GM18508 (cell line): Measurements from ENCODE around the gene PIK3R6.

Experiments
- ATAC-seq: cut with Tn5 transposase; IDR thresholded peaks from one replicate; pipeline ENCODE4 v1.9.1; 2021; ENCODE audit warnings: moderate number of reproducible peaks; ENCODE audit not compliant: insufficient read depth, unreplicated experiment

Gene PIK3R6

DNA sequence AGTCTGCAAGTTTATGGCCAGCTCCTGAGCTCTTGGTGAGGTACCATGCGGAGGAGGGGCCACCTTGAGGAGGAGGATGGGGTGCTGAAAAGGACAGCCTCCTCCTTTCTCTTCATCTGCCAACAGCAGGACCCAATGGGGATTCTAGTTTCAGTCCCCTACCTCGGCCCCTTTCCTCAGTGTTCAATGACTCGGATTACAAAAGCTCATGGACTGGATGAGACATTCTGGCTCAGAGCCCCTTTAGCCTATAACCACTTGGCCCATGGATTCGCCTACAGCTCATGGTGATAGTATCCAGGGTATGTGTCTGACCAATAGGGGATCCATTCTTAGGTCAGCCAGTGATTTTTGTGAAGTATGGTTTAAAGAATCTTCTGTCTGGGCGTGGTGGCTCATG lies 8.5 kb upstream of the PIK3R6 start:
- ATAC-seq = no peak

DNA sequence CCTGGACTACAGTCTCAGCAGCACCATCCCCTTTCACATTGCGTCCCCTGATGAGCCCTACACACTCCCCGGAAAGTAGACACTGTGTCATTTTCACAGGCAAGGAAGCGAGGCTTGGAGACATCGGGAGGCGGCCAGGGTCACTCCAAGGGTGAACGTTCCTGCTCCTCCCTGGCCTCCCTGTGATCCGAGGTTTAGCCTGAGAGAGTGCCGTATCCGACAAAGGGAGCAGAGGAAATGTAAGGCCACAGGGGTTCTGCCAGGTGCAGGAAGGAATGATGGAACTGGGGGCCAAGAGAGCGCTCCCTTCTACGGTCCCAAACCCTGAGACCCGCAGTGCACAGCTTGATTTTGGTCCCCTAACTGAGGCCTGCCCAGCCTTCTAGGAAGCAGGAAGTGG lies 8.0 kb upstream of the PIK3R6 start:
- ATAC-seq = no peak

DNA sequence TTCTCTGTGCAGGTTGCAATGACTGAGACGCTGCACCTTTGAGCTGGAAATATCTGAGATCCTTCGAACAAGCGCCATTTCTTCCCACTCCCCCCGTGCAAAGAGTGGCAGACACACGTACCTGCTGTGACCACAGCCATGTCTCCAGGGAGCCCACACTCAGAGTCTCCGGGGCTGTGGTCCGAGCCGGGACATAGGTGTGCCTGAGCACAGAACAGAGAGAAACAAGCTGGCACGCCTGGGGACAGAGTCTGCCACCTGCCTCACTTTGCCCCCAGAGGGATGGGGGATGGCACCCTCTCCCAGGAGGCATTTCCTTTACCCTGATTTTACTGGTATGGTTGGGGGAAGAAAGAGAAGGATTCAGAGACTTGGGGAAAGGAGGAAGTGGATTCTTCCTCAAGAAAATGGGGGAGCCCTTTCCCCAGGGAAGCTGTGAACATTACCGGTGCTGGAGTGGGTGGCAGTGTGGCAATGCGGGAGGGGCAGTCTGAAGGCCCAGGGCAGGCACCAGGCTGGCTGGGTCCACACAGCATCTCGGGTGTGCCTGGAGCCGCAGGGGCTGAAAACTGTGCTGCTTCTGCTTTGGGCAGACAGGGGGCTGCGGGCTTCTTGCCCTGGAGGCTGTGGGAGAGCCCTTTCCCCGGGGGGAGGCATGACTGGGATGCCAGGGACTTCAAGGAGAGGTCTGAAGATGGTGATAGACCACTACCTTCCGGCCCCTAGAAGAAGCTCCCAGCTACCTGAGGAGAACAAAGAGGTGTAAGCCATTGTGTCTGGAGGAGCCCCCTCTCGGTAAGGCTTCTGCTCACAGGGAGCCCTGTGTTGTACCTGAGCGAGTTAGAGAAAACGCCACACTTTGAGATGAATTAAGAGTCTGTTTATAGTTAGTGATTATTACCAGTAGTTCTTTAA lies 6.6 kb upstream of the PIK3R6 start:
- no peak for ATAC-seq

GRCh38 chr17:8872705-8873435 lies 5.4 kb upstream of the PIK3R6 start:
- no peak for ATAC-seq

DNA sequence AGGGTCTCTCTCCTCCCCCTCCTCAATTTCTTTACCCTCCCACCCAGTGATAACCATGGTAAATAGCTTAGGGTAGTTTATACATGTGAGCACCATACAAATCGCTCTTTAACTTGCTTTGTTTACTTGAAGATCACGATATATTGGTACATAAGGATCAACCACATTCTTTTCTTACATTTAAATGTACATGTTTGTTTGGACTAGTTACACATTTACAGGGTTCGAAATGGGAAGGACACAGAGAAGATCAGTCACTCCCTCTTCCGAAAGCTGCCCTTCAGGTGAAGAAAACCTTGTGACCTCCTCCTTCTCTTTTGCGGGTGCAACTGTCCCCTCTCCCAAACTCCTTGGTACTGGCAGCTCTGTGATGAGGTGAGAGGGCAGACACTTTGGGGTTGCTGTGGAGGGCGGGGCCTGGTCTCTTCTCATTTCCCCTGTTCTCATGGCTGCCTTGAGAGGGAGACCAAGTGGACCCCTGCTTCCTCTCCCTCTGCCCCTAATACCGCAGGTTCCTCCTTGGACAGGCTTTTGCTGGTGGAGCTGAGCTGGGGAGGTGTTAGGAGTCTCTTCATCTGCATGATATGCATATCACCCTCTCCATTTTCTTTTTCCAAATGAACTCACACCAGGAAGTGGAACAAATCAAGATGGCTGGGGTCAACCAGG lies 4.7 kb upstream of the PIK3R6 start:
- no peak for ATAC-seq

DNA sequence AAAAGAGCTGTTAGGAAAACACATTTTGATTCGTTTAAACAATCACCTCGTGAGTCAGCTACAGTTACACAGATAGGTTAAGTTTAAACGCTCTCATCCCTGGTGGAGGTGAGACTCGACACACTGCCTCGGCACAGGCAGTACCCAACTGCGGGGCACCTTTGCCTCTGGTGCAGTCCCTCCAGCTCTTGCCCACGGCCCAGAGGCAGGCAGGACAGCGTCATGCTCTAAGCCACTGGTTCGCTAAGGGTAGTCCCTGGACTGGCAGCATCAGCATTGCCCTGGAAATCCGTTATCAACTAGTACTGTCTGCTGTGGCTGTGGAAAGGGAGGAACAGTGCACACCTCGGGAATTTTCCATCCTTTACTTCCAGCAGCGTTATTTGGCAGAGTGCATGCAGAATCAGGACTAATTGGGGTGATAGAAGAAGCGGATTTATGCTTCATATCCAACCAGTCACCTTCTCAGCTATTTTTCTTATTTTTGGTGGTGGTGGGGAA lies 3.7 kb upstream of the PIK3R6 start:
- ATAC-seq = no peak

DNA sequence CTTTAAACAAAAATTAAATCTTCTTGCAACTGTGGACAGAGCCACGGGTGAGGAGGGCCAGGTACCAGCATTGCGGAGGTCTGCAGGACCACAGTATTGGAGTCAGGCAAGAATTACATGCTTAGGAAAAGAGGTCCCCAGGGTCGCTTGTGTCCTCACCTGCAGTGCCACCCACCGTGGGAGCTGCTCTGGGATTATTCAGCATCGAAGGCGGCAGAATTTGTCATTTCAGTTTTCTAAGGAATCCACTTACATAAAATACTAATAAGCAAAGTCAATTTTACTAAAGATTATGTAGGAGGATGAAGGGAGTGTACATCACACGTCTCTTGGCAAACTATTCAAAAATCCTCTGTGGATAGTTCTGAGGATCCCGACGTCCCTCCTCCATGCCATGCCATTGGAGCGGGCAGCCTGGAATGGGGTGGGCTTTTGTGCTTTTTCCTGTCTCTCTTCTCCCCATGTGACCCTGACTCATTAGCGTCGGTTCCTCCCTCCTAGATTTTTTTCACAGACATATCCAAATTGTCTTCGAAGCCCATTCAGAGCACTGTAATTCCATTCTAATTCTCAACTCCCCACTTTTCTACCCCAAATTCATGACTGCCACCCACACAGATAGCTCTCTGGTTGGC lies 3.0 kb upstream of the PIK3R6 start:
- no peak for ATAC-seq

GRCh38 chr17:8869114-8869815 lies 1.8 kb upstream of the PIK3R6 start:
- ATAC-seq = no peak

GRCh38 chr17:8868529-8868951 lies 1.1 kb upstream of the PIK3R6 start:
- no peak for ATAC-seq

DNA sequence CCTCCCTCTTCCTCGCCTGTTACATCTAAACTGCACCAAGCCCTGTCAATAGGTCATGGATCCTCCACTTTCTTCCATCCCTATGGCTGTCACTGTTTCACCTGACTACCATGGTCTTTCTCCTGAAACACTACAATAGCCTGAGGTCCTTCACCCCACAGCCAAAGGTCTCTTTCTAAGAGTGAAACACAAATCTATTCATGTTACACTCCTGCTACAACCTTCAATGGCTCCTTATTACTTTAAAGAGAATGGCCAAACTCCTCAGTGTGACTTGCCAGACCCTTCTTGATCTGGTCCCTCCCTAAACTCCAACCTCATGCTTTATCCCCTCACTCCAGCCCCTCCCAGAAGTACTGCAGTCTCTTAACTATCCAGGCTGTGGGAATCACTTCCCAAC lies 618 bp upstream of the PIK3R6 start:
- ATAC-seq = no peak

DNA sequence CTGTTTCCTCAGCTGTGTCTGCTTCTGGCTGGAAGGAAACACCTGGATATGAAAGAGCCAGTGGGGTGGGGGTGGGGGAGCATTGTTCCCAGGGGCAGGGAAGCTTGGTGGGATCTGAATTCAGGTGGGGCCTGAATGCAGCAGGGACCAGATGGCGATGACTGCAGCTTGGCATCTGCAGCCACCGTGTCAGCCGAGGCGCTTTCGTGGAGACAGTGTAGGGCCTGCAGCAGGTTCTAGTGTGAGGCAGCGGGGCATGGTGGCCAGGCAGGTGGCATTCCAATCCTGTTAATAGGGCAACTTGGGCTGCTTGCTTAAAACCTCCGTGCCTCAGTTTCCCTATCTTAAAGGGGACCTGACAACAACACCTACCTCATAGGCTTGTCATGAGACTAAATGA lies 1.7 kb downstream of the PIK3R6 start:
- no peak for ATAC-seq

DNA sequence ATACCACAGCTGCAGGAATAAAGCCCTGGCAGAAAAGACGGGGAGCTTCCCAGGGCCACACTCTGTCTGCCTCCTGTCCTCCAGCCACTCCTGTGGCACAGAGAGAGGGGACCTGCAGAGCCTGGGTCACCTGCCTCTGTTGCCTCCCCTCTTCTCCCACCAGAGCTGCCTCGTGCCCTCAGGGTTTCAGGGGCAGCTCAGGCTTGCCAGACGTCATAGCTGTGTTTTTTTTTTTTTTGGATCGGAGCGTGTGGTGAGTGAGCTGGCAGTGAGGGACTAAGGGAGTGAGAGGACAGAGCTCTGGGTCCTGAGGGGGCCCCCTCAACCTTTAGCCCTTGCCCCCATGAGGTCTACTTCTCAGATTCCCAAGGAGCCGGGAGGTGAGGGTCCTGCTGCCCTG lies 2.1 kb downstream of the PIK3R6 start:
- ATAC-seq = no peak

- no peak for ATAC-seq
Measured at GRCh38 chr17:8862213-8863056, 5.0 kb downstream of the PIK3R6 start.

DNA sequence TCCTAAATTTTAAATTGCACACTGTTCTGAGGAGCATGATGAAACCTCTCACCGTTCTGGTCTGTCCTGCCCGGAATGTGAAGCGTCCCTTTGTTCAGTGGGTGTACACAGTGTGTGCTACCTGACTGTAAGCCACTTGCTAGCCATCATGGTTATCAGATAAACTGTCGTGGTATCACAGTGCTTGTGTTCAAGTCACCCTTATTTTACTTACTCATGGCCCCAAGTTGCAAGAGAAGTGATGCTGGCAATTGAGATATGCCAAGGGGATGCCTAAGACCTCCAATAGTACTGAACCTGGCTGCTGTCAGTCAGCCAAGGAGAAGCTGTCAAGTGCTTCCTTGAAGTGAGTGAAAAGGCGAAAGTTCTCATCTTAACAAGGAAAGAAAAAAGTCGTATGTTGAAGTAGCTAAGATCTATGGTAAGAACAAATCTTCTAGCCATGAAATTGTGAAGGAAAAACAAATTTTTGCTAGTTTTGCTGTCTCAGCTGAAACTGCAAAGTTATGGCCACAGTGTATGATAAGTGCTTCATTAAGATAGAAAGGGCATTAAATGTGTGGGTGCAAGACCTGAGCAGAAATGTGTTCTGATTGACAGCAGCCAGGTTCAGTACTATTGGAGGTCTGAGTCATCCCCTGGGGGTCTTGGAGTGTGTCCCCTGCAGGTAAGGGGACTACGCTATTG lies 5.8 kb downstream of the PIK3R6 start:
- no peak for ATAC-seq

DNA sequence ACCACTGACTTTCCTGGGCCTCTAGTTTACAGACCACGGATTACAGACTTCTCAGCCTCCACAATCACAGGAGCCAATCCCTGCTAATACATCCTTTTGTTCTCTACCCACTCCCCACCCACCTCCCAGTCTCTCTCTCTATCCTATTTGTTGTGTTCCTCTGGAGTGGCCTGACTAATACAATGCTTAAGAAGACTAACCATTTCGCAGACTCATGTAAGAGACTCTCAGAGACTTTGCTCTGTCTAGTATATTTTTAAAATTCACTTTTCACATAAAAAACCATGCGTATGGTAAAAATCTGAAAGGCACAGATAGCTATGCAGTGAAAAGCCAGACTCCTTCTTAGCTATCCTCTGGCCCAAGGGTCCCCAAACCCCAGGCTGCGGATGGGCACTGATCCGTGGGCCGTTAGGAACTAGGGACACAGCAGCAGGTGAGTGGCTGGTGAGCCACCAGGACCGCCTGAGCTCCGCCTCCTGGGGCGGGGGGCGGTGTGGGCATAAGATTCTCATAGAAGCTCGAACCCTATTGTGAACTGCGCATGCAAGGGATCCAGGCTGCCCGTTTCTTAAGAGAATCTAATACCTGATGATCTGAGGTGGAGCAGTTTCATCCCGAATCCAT lies 7.6 kb downstream of the PIK3R6 start:
- ATAC-seq = no peak

DNA sequence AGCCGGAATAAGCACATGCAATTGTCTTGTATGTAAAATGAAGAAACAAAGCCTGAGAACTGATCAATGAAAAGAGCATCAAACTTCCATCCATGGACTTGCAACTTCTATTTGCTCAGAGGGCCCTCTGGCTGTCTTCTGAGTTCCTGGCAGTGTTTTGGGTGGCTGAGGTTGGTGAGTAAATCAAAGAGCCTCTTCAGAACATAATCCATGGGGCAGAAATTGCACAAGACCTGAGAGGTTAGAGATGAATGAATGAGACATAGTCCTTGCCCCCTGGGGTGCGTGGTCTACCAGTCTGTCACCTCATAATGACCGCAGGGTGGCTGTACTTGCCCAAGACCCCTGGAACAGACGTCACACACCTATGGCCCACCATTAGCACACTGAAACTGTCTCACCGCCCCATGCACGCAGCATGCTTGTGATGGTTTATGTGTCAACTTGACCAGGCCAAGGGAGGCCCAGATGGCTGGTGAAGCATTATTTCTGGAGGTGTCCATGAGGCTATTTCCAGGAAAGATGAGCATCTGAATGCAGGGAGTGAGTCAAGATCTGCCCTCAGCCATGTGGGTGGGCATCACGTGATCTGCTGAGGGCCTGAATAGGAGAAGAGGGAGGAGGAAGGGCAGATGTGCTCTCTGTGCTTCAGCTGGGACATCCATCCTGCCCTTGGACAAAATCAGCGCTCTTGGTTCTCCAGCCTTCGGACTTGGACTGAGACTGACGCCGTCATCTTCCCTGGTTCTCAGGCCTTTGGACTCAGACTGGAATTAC lies 8.3 kb downstream of the PIK3R6 start:
- no peak for ATAC-seq

DNA sequence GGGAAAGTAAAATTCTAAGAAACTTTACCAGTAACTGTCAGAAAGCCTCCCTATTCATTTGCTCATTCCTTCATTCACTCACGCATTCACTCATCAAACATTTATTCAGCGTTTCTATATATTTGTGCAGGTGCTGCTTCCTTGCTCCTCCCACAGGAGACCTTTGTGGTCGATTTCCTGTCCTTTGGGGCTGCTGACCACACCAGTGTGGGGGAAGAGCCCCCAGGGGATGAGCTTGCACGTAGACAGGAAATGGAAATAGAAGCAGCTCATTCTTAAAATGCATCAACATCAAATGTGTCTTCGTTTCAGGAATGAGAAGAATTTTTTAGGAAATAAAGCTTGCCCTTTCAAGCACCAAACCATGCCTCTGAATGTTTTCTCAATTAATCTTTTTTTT lies 9.6 kb downstream of the PIK3R6 start:
- ATAC-seq = no peak
